Kidney (tissue), 14 donors: ENCODE results near the gene CRK. TPM values are rescaled to one million over a fixed set of nuclear protein-coding genes. Genes with fewer than 3 reads are reported as not detected.

Experiments used
- DNase-seq, 5 donors: peaks; one replicate each; pipeline ENCODE4 v3.0.0-alpha.2; 2013 to 2020
- FAIRE-seq: peaks from 2 replicates; lab custom pipeline; 2012; peaks lifted over from hg19 to GRCh38; lab: Jason Lieb, UNC
- H3K27ac ChIP-seq, 2 donors: one replicate each; pipeline ENCODE4 v1.7.0; 2013; ENCODE audit warnings: low read depth in 2 of 2, low read length in 2 of 2, inconsistent platforms in 1 of 2
- H3K27me3 ChIP-seq: one replicate; pipeline ENCODE4 v1.7.1; 2013; ENCODE audit warnings: low read length, inconsistent platforms; ENCODE audit not compliant: control insufficient read depth, insufficient read depth
- H3K36me3 ChIP-seq, 3 donors: one replicate each; pipeline versions ENCODE4 v1.7.0 to v1.7.1; 2013; ENCODE audit warnings: low read length in 3 of 3, control low read depth in 1 of 3, inconsistent platforms in 1 of 3; ENCODE audit not compliant: insufficient read depth in 3 of 3, control insufficient read depth in 2 of 3
- H3K4me1 ChIP-seq, 3 donors: one replicate each; pipeline versions ENCODE4 v1.7.0 to v1.7.1; 2013; ENCODE audit warnings: low read length in 3 of 3, inconsistent platforms in 1 of 3, low read depth in 1 of 3; ENCODE audit not compliant: control insufficient read depth in 2 of 3, insufficient read depth in 2 of 3
- H3K4me3 ChIP-seq, 3 donors: one replicate each; pipeline versions ENCODE4 v1.7.0 to v1.8.1; 2013; ENCODE audit warnings: low read length in 3 of 3, control low read depth in 1 of 3, inconsistent platforms in 1 of 3
- H3K9ac ChIP-seq, 3 donors: one replicate each; pipeline versions ENCODE4 v1.7.0 to v1.7.1; 2013; ENCODE audit warnings: low read length in 3 of 3, control low read depth in 1 of 3, inconsistent platforms in 1 of 3
- H3K9me3 ChIP-seq, 3 donors: one replicate each; pipeline versions ENCODE4 v1.7.0 to v1.7.1; 2013; ENCODE audit warnings: low read length in 3 of 3, control low read depth in 1 of 3, inconsistent platforms in 1 of 3; ENCODE audit not compliant: control insufficient read depth in 2 of 3, insufficient read depth in 1 of 3
- CTCF ChIP-seq: IDR thresholded peaks from 3 replicates; pipeline ENCODE4 v1.5.1; 2012; ENCODE audit warnings: mild to moderate bottlenecking, moderate library complexity, borderline replicate concordance; ENCODE audit not compliant: insufficient read depth; ENCODE audit errors: extremely low read depth
- intact Hi-C: fragments of 100-400 bp; cut with DNase I; formaldehyde crosslinking; loops from one replicate; pipeline ENCODE4 v1.11.1; 2022
- polyA plus RNA-seq: library from polyadenylated mRNA; stranded (reverse); fragments of 350-450 nt; fragmentation: Illumina TruSeq; extraction: RNeasy Lipid Tissue Mini Kit (QIAGEN cat#74804); gene quantifications from one replicate; pipeline ENCODE4 v1.2.3, GENCODE V29; 2014; ENCODE audit warnings: low read depth, low replicate concordance; ENCODE audit not compliant: insufficient read depth
- total RNA-seq: library from RNA; stranded (reverse); fragmentation: NEBNext Ultra II Directional; extraction: Animal tissue kit (Norgen Biotek cat#: 25700); gene quantifications from one replicate; pipeline ENCODE4 v1.2.1, GENCODE V29; 2021
- donor health status: control.
- donor health status: control.
- donor health status: control.
- donor health status: control.
- donor health status: control.
- donor health status: DM: yes; HTN: yes; CAD: no.
- donor health status: Normal renal cell carcinoma (clear cell type).

The CRK gene
- total and polyA plus RNA-seq, 2 donors from 2014 or later = 26.8 to 61.3 TPM

- Histone ChIP-seq H3K27ac (no peak overlapping the region), H3K9ac (no peak overlapping the region), H3K36me3 (peaks cover 3 to 35% (median 12%) of the 10 kb centered on the region in 3 donors), H3K27me3 (no peaks in the 10 kb centered on the region), H3K4me3 (no peak overlapping the region), H3K4me1 (peaks cover 0 to 8% (median 0%) of the 10 kb centered on the region in 3 donors), H3K9me3 (no peaks in the 10 kb centered on the region)
- no peak for TF ChIP-seq CTCF
- DNase-seq (no peak), FAIRE-seq (no peak)
- intact Hi-C loops = no loop called here
These were observed 25.7 kb upstream of the CRK start for GRCh38 chr17:1481736-1482135.

GRCh38 chr17:1480747-1481465 is 24.9 kb upstream of the CRK start:
- peaks cover 3 to 35% (median 12%) of the 10 kb centered on the region in 3 donors for H3K36me3 ChIP-seq
- no peaks in the 10 kb centered on the region for H3K9me3 ChIP-seq
- no peak overlapping the region for H3K27ac ChIP-seq
- H3K9ac ChIP-seq = no peak overlapping the region
- H3K27me3 ChIP-seq = no peaks in the 10 kb centered on the region
- intact Hi-C loops = no loop called here
- DNase-seq (no peak), FAIRE-seq (no peak)
- H3K4me1 ChIP-seq = peaks cover 0 to 8% (median 0%) of the 10 kb centered on the region in 3 donors
- no peak overlapping the region for H3K4me3 ChIP-seq
- TF ChIP-seq CTCF = no peak

- intact Hi-C loops = no loop called here
- peak in 1 of 5 donors; percentile 18 for DNase-seq
- Histone ChIP-seq H3K27ac (no peak overlapping the region), H3K9ac (no peak overlapping the region), H3K36me3 (peaks cover 3 to 38% (median 12%) of the 10 kb centered on the region in 3 donors), H3K4me1 (peaks cover 0 to 6% (median 0%) of the 10 kb centered on the region in 3 donors), H3K9me3 (no peaks in the 10 kb centered on the region), H3K4me3 (no peak overlapping the region), H3K27me3 (no peaks in the 10 kb centered on the region)
- TF ChIP-seq CTCF = no peak
- no peak for FAIRE-seq
These were observed 22.4 kb upstream of the CRK start for GRCh38 chr17:1478418-1478817.
